GM12874 (cell line): Measurements from ENCODE around the gene SEMA4B.

ENCODE experiments used
- CTCF ChIP-seq: IDR thresholded peaks from 2 replicates; pipeline ENCODE4 v1.5.1; 2011; ENCODE audit warnings: low read depth, mild to moderate bottlenecking, control low read depth, low read length, moderate library complexity; ENCODE audit not compliant: insufficient read depth

The SEMA4B gene

GRCh38 chr15:90173372-90173771 is 27.8 kb upstream of the SEMA4B start:
- no peak for TF ChIP-seq CTCF

- TF ChIP-seq CTCF, result no peak
Observed at GRCh38 chr15:90174140-90174875, 26.8 kb upstream of the SEMA4B start.

- TF ChIP-seq CTCF, result no peak
Observed at GRCh38 chr15:90177012-90177411, 24.1 kb upstream of the SEMA4B start.

GRCh38 chr15:90178468-90179435 is 22.4 kb upstream of the SEMA4B start:
- no peak for TF ChIP-seq CTCF

- TF ChIP-seq CTCF, result no peak
Observed at GRCh38 chr15:90181776-90182175, 19.4 kb upstream of the SEMA4B start.

GRCh38 chr15:90184119-90184785 is 16.9 kb upstream of the SEMA4B start:
- TF ChIP-seq CTCF, result no peak
